ENCODE measurements around the gene CDH1. TPM values are rescaled to one million over a fixed set of nuclear protein-coding genes. Genes with fewer than 3 reads are reported as not detected.

The CDH1 gene
- polyA plus RNA-seq, 1 donor = 91.5 TPM

DNA sequence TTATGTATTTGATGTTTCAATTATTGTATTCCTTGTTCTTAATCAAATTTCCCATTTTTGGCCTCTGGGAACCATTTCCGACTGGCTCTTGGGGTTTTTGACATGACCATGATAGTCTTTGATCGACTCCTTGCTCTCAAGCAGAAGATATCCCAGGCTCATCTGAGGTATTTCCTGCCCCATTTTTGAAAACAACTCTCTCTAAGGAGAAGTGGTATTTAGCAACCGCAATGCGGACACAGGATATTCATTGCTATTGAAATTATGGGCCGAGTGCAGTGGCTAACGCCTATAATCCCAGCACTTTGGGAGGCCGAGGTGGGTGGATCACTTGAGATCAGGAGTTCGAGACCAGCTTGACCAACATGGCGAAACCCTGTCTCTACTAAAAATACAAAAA, 111.7 kb downstream of the CDH1 start:
- no peak for DNase-seq

DNA sequence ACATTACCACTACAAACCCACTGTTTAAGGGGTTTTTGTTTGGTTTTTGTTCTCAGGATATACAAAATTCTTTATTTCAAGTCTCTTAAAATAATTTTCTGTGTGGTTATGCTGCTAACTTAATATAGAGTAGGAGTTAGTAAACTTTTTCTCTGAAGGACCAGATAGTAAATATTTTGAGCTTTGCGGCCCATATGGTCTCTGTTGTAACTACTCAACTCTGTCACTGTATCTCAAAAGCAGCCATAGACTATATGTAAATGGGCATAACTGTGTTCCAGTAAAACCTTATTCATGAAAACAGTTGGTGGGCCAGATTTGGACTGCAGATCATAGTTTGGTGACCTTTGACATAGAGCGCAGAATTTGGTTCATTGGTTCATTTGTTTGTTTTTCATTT, 113.4 kb downstream of the CDH1 start:
- DNase-seq = no peak

DNA sequence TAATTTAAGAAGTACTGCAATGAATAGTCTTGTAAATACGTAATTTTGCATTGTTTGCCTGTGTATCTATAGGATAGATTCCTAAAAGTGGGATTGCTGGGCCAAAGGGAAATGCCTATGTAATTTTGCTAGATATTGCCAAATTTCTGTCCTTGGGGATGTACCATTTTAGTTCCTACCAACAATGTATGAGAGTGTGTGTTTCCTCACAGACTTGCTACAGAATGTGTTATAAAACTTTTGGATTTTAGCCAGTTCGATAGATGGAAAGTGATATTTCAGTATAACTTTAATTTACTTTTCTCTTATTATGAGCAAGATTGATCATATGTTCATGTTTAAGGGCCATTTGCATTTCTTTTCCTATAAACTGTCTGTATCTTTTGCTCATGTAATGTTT, 114.5 kb downstream of the CDH1 start:
- no peak for DNase-seq

DNA sequence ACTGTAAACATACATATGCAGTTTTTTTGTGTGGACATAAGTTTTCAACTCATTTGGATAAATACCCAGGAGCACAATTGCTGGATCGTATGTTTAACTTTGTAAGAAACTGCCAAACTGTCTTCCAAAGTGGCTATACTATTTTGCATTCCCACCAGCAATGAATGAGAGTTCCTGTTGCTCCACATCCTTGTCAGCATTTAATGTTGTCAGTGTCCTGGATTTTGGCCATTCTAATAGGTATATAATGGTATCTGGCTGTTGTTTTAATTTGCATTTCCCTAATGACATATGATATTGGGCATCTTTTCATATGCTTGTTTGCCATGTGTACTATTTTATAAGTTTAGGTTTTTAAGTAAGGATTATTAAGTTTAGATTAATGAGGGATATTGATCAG, 120.4 kb downstream of the CDH1 start:
- DNase-seq = no peak

DNA sequence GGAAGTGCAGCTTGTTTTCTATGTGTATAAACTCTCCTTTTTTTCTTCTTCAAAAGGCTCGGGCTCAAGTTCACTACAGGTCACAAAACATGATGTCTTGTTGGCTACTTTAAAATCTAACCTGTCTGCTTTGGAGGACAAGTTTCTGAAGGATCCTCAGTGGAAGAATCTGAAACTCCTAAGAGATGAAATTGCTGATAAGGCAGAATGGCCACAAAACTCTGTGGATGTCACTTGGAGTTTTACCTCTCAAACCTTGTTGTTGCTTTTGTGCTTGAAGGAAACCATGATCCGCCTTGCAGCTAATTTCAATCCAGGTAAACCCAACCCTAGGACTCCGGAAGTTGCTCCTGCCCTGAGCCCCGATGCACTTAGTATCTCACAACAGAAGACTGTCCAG, 122.7 kb downstream of the CDH1 start:
- no peak for DNase-seq

DNA sequence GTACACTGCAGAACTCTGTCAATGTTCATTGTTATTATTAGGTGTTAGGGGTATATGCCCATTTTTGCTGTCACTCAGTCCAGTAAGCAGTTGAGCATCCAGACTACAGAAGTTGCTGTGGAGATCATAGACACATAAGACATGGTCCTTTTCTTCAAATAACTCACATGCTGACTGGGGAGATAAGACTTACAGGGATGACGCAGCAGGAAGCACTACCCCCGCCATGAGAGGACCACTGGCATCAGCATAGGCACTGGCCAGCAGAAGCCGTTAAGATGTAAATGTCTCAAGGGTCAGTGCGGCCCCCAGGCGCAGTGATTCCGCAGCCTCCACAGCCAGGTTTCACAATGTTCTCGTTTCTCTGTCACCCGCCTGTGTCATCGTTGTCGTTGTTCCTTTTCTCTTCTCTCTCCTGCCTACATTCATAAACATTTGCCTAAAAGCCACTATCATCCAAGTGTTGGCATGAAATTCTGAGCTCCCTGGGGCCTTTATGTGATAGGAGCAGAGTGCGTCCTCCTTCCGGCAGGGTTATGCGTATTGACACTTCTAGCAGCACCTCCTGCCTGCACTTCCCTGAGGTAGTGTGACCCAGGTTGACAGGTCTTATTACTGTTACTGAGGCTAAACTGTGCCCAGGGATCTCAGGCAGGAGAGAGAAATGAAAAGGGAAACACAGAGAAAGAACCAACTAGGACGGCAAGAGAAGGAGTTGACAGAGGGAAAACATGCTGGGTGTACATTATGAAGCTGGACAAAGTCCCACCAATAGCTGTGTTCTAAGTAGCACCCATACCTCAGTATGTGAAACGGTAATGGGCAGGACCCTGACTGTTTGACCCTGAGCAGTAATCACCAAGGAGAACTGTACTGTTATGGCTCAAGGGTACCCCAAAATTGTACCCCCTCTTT, 124.1 kb downstream of the CDH1 start:
- DNase-seq = no peak

DNA sequence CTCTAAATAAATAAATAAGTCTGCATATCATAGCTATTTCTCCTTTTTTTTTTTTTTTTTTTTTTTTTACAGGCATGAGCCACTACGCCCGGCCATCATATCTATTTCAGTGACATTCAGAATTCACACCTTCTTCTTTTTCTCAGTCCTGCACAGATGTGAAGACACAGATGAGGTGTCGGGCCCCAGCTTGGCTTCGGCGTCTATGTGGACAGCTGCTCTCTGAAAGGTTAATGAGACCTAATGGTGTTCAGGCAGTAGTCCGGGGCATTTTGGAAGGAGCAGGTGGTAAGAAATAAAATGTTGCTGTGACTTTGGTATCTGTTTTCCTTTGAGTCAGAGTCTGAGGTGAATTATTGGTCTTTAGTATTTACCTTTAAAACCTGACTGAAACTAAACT, 129.8 kb downstream of the CDH1 start:
- DNase-seq = no peak

DNA sequence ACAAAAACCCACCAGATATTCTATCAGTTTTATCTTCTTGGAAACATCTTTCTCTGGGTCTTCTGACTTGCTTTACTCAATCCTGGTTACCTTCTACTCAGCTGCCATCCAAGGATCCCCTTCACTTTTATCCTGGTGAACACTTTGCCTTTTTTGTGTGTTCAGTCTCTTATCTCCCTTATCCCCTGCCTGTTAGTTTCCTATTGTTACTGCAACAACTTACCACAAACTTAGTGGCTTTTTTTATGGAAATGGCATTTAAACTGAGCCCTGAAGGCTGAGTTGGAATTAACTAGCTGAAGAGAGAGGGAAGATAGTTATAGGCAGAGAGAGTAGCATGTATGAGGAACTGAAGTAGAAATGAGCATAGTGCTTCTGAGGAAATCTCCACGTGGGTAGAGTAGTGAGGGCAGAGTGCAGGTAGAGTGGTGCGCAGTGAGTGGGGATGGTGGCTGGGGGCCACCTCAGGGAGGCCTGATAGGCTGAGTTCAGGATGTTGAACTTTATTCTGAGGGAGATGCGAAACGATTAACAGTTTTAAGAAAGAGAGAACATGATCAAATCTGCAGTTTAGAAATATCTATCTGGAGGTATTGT, 132.5 kb downstream of the CDH1 start:
- DNase-seq = no peak

DNA sequence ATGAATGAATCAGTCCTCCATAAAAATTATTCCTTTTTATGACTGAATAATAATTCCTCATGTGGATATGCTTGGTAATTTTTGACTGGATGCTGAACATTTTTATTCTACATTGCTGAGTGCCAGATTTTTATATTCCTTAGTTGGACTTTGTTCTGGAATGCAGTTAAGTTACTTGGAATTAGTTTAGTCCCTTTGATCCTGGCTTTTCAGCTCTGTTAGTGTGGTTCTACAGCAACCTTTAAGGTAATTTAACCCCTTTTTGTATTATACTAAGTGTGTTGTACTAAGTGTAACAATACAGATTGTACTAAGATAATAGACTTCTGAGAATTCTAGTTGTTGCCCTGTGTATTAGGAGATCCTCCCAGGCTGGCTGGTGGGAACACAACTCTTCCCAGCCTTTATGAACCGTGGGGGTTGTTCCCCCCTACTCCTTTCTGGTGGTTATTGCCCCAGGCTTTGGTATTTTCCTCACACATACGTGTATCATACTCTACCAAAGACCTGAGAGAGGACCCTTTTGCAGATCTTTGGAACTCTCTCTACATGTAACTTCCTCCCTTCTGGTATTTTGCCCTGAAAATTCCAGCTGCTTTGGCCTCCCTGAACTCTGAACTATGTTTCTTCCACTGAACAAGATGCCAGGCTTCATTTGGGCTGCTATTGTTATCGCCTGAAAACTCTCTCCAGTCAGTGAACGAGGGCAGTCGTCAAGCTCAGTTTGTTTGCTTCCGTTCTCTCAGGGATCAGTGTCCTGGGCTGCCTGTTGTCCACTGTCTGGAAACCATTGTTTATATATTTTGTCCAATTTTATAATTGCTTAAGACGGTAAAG, 136.8 kb downstream of the CDH1 start:
- DNase-seq = no peak

DNA sequence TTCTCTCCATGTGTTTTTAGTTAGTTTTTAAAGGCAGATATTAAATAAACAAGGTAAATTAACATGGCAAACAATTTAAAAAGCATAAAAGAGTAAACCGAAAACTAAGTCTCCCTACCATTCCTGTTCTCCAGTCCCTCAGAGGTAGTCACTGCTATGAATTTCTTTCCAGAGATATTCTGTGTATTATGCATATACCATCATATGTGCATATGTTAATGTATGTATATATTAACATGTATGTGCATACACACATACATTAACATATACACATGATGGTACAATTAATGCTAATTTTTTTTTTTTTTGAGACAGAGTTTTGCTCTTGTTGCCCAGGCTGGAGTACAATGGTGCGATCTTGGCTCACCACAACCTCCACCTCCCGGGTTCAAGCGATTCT, 138.8 kb downstream of the CDH1 start:
- DNase-seq = no peak

DNA sequence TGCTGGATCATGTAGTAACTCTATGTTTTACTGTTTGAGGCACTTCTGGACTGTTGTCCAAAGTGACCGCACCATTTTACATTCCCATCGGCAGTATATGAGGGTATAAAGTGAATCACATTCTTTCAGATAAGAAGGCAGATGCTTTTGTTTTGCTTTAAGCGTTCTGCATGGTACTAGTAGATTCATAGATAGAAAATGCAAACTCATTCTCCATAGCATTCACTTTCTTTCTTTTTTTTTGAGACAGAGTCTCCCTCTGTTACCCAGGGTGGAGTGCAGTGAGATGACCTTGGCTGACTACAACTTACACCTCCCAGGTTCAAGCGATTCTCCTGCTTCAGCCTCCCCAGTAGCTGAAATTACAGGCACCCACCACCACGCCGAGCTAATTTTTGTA, 146.6 kb downstream of the CDH1 start:
- no peak for DNase-seq

DNA sequence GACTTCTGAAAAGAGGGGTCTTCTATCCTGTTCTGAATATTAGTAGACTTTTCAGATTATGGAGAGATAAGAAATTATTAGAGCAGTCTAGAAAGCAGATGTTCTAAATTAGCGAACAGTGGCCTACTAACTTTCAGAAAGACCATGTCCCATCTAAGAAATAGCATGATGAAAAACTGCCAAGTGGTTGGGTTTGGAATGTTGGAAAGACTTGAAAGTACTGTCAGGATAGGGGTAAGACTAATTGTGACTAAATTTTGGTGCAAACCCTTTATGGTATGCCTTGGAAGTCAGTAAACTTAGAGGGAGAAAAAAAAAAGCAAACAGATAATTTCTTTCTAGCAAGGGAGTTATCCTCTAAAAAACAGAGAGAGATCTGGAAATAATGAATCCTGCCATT, 147.3 kb downstream of the CDH1 start:
- no peak for DNase-seq

Other genes starting within 250 kb of the CDH1 start
- 49.7 TPM for gene ZFP90, start 198.0 kb upstream of the CDH1 start, polyA plus RNA-seq (ENCODE audit: insufficient read length)
- gene CDH3, start 92.0 kb upstream of the CDH1 start, polyA plus RNA-seq (ENCODE audit: insufficient read length) = 65.2 TPM
- gene TANGO6, start 106.2 kb downstream of the CDH1 start, polyA plus RNA-seq (ENCODE audit: insufficient read length) = 6.2 TPM